GM18498 (cell line): ENCODE results near the gene COPG1.

ENCODE experiments used
- ATAC-seq: cut with Tn5 transposase; IDR thresholded peaks from one replicate; pipeline ENCODE4 v1.9.1; 2021; ENCODE audit warnings: mild to moderate bottlenecking, moderate library complexity; ENCODE audit not compliant: unreplicated experiment

The COPG1 gene

DNA sequence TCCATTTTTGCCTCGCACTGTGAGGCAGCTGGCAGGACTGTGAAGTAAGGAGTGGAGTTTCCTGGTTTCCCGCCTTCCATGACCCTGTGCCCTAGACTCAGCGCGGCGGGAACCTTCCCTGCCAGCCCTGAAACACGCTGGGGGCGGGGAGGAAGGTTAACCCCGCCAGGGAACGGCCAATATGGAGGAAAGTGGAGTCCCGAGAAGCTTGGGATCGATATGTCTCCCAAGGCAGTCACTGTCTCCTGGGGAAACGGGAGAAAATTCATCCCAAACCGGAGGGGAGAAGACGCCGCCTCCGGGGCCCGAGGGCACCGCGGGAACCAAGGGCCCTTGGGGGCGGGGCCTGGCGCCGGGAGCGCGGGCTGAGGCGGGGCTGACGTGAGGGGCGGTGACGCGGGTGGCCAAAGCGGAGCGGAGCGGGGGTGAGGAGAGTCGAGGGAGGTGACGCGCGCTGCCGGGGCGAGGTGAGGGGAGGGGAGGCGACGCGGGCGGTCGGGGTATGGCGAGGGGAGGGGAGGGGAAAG lies 29.1 kb downstream of the COPG1 start, which contains the start of gene HMCES:
Gene HMCES (plus strand): TSS at position 432 of the 527 bp plus-strand sequence. CDS start 863 bp downstream, outside the sequence.
- ATAC-seq = peak; percentile 54

DNA sequence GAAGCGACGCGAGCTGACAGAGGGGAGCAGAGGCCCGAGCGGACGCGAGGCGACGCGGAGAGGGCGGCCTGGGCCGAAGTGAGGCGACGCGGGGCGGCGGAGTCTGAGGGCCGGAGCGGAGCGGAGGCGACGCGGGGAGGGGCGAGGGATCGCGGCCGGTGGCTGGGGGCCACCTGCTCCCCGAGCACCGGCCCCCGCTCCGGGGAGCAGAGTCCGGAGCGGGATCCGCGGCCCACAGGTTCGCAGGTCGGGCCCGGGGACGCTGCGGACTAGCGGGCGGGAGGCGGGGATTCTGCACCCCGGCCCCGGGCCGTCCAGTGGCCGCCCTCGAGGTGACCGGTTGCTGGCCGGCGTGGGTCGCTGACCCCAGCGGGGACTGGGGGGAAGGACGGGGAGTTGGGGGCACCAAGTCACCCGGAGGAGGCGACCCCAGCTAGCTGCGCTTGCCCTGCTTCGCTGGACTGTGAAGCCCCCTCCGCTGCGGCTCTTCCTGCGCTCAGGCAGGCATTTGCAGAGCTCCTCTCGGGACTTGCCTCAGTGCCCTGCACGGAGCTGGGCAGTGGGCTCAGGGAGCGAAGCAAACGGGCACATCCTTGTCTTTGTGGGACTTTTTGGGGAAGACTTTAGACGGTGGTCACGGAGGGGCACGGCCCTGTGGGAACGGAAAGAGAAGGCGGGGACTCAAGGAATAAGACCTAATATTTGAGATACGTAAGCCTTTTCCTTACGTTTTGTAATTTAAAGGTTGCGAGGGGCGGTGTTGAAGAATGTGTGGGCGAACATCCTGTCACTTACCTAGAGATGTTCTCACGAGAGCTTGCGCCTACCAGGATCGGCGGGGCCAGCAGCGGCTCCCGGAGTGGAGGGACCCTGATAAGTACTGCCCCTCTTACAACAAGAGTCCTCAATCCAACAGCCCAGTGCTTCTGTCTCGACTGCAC lies 29.8 kb downstream of the COPG1 start:
- peak; percentile 1 for ATAC-seq

DNA sequence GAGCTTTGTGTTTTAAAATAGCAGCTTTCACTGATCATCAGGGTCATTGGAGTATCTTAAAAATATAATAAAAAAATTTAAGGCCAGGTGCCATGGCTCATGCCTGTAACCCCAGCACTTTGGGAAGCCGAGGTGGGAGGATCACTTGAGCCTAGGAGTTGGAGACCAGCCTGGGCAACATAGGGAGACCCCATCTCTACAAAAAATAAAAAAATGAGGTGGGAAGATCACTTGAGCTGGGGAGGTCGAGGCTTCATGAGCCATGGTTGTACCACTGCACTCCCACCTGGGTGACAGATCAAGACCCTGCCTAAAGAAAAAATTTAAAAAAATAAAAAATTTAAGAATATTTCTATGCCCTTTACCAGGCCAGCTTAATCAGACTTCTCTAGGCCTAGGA lies 30.8 kb downstream of the COPG1 start:
- ATAC-seq = no peak

DNA sequence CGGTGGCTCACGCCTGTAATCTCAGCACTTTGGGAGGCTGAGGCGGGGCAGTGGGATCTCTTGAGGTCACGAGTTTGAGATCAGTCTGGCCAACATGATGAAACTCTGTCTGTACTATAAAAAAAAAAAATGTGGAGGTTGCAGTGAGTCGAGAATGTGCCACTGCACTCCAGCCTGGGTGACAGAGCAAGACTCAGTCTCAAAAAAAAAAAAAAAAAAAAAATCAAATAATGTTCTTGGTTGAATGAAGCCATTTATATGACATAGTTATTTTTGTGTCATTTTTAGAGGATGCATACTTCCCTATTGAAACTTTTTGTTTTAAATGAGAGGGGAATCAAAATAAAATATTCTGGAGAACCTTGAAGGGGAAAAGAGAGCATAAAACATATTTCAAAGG lies 32.3 kb downstream of the COPG1 start:
- ATAC-seq = no peak

DNA sequence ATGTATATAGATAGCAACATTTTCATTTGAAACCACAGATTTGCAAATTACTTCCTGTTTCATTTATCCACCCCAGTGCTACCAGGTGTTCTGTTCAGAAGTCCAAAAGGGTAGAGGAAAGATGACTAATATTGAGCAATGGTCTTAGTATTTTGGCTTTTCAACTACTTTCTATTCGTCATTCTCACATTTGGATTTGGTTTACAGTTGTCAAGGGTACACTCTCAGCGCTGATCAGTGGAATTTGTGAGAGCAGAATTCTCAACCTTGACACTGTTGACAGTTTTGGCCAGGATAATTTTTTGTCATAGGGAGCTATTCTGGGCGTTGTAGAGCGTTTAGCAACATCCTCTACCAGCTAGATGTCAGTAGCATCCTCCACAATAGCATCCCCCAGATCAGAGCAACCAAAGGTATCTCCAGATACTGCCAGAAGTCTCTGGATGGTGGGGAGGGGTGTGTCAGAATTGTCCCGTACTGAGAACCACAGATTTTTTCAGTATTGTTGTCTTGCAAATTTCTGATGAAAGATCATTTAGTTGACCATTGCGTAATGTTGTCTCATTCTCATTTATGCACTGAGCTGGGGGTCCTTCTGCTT lies 33.4 kb downstream of the COPG1 start:
- peak; percentile 64 for ATAC-seq

DNA sequence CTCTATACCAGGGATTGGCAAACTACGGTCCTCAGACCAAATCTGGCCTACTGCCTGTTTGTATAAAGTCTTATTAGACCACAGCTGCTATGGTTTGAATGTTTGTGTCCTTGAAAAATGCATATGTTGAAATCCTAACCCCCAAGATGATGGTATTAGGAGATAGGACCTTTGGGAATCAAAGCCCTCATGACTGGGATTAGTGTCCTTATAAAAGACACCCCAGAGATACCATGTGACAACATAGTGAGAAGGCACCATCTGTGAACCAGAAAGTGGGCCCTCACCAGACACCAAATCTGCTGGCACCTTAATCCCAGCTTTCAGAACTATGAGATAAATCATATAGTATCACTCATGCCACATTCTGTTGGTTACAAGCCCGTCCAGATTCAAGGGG lies 36.7 kb downstream of the COPG1 start:
- ATAC-seq = no peak

DNA sequence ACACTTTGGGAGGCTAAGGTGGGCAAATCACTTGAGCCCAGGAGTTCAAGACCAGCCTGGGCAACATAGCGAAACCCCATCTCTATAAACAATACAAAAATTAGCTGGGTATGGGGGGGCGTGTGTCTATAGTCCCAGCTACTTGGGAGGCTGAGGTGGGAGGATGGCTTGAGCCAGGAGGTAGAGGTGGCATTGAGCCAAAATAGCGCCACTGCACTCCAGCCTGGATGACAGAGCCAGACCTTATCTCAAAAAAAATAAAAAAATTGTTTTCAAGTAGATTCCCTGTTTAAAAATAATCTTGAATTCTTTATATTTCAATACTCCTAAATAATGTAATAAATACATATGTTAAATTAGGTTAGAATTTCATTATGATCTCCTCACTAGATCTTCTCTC lies 39.0 kb downstream of the COPG1 start:
- ATAC-seq = no peak

DNA sequence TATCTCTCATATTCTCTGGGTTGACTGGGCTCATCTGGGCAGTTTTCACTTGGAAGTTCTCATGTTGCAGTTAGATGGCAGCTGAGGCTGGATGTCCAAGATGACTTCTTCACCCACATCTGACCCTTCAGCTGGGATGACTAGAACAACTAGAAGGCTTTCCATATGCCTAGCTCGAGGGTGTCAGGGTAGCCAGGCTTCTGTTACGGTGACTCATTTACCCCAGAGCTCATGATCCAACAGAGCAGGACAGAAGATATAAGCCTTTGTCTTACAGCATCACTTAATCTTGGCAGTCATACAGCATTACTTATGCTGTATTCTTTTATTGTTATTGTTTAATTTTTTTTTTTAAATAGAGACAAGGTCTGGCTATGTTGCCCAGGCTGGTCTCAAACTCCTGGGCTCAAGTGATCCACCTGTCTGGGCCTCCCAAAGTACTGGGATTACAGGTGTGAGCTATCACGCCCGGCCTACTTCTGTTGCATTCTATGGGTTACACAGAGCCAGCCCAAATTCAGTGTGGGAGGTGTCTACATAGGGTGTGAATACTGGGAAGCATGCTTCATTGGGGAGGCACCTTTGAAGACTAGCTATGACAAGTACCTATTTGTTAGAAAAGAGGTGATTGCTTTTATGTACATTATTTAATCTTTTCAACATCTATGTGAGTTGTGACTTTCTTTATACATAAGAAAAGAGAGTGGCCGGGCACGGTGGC lies 40.0 kb downstream of the COPG1 start:
- ATAC-seq = no peak

DNA sequence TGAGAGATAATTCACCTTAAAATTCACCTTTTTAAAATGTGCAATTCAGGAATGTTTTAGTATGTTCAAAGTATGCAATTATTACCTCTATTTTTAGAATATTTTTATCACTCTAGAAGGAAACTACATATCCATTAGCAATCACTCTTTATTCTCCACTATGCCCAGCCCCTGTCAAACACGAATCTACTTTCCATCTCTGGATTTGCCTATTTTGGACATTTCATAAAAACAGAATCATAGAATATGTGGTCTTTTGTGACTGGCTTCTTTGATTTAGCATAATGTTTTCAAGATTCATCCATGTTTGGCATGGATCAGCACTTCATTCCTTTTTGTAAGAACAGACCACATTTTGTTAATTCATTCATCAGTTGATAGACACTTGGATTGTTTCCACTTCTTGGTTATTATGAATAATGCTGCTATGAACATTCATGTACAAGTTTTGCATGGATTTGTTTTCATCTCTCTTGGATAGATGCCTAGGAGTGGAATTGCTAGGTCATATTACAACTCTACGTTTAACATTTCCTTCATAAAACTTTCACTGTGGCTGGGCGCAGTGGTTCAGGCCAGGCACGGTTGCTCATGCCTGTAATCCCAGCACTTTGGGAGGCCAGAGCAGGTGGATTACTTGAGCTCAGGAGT lies 42.0 kb downstream of the COPG1 start:
- no peak for ATAC-seq

DNA sequence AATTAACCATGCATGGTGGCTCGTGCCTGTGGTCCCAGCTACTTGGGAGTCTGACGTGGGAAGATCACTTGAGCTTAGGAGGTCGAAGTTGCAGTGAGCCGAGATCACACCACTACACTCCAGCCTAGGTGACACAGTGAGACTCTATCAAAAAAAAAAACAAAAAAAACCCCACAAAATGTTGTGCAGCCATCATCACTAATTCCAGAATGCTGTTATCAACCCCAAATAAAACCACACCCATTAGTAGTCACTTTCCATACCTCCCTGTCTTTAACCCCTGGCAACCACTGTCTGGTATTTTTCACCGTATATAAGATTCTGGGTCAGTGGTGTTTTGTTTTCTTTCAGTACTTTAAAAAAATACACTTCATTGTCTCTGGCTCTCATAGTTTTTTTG lies 45.9 kb downstream of the COPG1 start:
- ATAC-seq = no peak

DNA sequence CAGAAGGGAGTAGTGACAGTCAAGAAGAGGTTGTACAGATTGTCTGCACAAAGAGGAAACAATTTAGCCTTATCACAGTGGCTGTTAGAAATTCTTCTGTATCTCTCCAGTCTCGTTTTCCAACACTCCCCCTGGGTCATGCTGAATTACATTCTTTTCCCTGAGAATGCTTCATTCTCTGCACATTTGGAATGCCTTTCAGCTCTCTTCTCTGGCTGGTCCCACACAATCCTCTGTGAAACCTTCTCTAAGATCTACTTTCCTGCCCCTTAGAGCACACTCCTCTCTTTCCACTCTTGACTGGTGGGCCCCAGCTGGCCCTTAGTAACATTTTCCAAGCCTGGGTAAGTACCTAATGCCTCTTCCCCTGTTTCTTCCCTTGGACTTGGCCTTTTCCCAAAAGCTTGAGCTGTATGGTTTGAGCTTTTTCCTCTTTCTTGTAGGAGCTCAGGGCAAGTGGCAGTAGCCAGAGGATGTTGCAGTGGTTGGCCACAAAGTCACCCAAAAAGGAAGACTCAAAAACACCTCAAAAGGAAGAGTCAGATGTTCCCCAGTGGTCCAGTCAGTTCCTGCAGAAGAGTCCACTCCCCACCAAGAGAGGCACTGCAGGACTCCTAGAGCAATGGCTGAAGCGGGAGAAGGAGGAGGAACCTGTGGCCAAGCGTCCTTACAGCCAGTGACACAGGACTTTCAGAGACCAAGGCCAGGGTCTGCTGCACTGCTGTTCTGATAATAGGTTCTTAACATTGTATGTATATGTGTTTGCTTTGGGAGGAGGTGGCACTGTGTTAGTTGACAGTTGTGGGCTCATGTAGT lies 54.9 kb downstream of the COPG1 start:
- ATAC-seq = no peak

DNA sequence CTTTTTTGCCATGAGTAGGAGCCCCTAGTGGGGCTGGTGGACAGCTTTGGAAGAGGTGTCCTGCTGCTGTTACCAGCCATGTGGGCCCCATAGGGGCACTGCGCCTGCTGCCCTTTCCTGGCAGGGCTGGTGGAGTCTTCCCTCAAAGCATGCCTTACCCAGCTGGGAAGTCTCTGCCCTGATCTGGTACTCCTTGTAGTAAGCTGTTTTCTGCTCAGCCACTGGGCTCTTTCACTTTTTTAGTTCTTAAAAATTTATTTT lies 55.5 kb downstream of the COPG1 start:
- ATAC-seq = no peak

DNA sequence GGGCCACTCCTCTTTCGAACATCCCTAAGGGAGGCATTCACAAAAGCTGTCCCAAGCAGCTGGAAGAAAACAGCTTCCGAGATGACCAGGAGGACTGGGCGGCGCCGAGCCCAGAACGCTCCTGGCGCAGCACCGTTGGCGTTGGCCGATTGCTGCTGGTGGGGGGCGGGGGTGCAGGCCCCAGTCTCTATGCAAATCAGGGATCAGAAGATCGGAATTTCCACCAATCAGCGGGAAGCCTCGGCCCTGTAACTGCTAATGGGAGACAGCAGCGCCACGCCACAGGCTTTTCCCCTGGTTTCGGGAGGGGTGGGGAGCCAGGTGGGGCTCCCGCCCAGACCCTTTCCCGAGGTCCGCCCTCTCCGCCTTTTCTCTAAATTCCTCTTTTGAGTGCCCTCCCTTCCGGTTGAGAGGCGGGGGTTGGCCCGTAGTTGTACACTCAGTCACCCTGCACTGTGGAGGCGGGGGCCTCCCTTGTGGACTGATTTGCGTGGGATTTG lies 56.2 kb downstream of the COPG1 start:
- ATAC-seq = no peak

DNA sequence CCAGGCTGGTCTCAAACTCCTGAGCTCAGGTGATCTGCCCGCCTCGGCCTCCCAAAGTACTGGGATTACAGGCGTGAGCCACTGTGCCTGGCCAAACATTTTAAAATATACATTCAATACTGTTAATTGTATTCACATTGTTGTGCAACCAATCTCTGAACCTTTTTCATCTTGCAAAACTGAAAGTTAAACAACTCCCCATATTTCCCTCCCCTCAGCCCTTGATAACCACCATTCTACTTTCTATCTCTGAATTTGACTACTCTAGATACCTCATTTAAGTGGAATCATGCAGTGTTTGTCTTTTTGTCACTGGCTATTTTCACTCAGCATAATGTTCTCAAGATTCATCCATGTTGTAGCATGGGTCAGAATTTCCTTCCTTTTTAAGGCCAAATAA lies 59.2 kb downstream of the COPG1 start:
- ATAC-seq = peak; percentile 31

DNA sequence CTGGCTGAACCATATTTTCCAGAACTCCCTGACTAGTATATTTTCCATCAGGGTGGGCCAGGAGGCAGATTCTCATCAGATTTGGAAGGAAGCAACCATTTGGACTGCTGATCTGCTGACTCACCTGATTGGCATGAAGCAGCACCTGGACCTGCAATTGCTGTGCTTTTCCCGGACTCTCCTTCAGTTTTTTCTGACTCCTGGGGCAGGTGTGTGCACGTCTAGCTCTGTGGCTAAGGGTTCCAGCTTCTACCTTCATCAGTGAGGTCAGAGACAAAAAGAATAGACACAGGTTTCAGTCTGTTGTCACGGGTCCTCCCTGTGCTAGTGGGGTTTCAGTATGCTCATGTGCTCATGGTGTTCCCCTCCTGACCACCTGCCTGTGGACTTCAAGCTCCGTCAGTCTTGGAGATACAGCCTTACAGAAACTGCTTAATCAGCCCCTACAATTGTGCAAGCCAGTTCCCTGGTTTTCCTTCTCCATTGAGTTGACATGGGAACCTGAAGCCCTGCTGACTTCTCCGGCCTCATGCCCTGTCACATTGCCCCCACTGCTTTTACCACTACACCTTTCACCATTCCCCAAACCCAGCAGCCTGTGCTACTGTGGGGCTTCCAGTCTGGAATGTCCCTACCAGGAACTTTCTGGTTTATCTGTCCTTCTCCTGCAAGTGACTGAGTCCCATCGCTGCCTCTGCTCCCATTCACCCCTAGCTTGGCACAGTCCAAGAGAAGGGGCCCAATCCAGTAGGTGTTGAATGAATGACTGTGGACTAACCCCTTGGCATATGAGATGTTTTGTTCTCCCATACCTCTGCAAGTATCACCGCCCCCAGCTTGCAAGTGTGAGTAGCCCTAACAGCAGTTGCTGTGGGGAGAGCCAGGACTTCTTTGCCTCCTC lies 61.0 kb downstream of the COPG1 start:
- peak; percentile 46 for ATAC-seq

DNA sequence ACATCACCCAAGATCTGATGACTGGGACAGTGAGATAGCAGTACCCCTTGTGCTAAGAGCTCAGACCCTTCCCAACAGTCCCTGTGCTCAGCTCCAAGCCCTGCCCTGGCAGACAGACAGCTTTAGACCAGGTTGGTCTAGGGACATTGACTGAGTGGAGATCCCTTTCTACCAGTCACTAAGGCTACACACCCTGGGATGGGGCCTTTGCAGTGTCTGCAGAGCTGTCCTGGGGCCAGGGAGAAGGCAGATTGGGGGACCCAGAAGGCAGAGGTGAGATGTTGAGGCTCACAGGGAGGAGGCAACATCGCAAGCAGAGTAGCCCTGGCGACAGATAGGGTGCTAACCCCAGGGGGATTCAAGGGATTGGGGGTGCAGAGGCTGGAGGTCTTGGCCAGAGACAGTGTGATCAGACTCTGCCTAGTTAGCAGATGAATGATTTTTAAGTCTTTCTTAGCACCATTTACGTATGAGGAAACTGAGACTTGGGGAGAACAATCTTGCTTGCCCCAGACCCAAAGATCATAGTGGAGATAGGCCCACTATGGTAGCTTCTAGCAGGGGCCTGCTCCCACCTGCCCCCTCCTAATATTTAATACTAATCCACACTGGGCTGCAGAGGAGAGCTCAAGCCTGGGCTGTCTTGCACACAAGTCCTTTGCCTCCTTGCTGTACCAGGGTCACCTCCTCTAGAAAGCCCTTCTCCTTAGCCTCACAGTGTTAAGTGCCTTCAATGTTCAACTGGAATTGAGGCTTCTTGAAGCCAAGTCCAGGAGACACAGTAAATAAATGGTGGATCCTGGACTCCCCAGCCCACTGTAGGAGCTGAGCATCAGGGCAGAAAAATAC lies 61.9 kb downstream of the COPG1 start:
- ATAC-seq = no peak

DNA sequence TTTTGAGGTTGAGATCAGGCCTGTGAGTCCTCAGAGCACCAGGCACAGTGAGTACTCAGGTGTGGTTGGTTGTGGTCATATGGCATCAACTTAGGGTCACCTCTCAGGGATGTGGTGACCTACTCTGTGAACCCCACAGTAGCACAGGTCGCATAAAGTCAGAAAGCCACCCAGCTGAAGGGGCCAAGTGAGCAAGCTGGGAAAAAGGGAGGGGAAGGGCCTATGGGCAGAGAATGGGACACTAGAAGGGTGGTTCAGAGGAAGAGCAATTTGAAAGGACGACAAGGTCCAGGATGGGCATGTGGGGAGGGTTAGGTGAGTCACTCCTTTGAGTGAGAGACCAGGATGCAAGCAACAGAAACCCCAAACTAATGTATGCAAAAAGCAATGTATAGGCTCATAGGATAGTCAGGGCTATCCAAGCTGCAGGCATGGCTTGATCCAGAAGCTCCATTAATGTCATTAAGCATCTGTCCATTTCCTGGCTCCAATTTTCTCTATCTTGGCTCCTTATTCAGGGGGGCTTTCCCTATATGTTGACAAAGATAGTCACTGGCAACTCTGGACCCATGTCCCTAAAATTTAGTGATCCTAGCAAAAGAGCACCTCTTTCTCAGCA lies 62.7 kb downstream of the COPG1 start:
- no peak for ATAC-seq
